ENCODE results near the gene STAG1.

GRCh38 chr3:136595913-136596697 is 156.1 kb downstream of the STAG1 start:
- TF ChIP-seq USF2 (IDR thresholded peaks at IDR 0.05; ENCODE audit: borderline replicate concordance, low read depth, low read length) (no peak), EZH2phosphoT487 (IDR thresholded peaks at IDR 0.05; ENCODE audit: borderline replicate concordance, low read depth) (no peak), CTCF (IDR thresholded peaks at IDR 0.05) (no peak)
